ENCODE measurements around the gene LRRC49.

Gene LRRC49

DNA sequence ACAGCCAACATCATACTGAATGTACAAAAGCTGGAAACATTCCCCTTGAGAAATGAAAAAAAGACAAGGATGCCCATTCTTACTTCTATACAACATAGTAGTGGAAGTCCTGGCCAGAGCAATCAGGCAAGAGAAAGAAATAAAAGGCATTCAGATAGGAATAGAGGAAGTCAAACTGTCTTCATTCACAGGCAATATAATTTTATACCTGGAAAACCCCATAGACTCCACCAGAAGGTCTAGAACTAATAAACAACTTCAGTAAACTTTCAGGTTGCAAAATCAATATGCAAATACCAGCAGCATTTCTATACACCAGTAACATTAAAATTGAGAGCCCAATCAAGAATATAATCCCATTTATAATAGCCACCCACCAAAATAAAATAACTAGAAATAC, 195.5 kb downstream of the LRRC49 start:
- no peak for DNase-seq

DNA sequence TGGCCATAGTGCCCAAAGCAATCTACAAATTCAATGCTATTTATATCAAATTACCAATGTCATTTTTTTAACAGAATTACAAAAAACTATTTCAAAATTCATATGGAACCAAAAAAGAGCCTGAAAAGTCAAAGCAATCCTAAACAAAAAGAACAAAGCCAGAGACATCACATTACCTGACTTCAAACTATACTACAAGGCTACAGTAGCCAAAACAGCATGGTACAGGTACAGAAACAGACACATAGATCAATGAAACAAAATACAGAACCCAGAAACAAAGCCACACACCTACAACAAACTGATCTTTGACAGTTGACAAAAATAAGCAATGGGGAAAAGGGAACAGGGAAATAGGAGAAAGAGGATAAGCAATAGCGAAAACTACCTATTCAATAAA, 196.1 kb downstream of the LRRC49 start:
- no peak for DNase-seq

DNA sequence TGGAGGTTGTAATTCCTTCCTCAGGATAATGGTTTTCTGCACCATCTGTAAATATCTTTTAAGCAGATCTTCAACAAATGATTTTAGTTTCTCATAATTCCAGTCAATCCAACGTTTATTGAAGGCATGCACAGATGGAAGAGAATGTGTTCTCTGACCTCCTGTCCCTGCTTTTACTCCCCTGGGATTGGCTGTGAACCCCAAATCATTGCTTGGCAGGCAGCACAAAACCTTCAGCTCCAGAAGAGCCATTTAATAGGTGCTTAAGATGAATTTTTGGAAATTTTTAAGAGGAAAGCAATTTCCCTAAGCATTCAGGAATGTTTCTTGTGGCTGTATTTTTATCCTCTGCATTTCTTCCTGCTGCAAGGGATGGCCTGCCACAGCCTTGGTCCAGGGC, 197.2 kb downstream of the LRRC49 start:
- DNase-seq, result no peak

DNA sequence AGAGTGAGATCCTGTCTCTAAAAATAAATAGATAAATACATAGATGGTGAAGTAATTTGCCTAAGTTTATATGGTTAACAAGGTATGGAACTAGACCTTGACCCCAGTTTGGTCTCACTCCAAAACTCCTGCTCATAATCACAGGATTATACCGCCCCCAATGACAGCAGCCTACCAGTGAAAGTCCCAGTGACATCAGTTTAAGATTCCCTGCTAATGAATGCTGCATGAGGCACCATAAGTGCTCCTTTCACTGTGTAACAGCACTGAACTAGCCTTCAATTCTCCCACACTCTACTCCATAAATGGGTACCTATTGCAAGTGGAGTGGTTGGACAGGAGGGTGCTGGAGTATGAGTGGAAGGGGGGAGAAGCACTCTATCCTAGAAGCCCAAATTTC, 199.0 kb downstream of the LRRC49 start:
- DNase-seq, result no peak

DNA sequence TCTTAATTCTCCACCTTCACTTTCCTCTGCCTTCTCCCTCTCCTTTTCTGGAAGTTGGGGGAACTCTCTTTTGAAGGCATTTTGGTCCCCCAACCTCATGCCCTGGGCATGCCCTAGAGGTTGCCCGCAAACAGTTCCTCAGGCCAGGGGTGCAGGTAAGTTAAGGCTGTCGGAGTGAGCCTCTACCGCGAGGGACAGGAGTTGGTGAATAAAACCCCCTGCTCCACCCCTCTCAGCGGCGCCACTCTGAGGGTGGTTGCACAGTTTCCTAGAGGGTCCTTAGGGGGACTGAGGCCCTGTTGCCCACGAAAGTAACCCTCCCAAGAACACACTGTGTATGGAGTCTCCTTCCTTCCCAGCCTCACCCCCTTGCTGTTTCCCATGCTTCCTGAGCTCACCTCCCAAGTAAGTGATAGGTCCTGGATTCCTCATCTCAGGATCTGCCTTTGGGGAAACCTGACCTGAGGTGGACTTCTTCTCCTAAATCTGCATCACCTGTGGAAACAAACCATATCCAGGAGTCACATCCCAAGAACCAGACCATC, 199.5 kb downstream of the LRRC49 start:
- no peak for DNase-seq

DNA sequence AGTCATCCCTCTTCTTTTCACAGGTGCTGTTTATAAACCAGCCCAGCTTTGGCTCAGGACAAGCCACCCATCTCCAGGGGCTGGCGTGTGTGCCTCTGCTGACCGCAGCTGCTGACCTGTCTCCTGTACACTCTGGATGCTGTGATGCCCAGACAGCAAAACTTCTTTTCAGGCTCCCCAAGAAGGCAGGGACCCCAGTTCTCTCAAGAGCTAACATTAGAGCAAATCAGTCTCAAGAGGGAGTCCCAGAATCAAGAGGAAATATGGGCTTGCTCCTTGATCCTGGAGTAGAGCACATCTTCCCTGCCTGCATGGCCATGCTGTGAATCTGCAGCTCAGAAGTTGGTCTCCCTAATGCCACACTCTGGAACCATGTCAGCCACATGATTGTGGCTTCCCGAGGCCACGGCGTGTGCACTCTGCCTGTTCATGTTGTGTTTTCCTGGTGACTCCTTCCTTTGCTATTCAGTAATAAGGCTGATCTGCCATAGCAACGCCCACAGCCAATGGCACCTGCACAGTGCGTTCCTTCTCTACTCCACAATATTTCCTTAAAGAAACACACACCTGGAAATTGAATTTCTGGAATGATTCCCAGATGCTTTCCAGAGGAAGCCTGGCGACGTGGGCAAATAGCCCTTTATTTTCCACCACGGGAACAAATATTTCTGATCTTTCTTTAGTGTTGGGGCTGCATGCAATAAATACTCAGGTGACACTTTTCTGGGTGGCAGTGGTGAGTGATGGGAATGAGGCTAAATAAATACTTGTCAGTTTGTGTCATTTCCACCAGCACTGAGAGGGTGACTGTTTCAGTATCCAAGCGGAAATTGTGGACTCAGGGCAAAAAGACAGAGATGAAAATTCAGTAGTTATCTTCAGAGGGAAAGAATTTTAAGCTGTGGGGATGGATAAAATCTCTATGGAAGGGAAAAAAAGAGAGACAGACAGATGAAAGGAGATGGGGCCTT, 200.7 kb downstream of the LRRC49 start:
- DNase-seq, result no peak

DNA sequence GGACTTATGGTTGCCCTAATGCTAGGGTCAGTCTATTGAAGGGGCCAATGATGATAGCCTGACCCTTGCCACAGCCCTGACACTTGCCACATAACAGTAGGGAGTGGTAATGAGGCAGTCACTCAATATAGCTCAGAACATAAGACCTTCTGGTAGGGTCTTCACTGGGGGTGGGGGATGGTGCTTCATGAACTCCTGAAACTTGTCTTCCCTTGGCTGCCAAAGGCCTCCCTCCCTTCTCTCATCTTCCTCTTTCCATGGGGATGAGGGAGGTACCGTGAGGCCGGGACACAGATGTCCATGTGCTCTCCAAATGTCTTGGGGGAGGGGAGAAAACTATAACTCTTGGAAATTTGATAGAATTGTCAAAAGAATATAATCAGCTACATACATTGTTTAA, 201.5 kb downstream of the LRRC49 start:
- DNase-seq, result no peak

DNA sequence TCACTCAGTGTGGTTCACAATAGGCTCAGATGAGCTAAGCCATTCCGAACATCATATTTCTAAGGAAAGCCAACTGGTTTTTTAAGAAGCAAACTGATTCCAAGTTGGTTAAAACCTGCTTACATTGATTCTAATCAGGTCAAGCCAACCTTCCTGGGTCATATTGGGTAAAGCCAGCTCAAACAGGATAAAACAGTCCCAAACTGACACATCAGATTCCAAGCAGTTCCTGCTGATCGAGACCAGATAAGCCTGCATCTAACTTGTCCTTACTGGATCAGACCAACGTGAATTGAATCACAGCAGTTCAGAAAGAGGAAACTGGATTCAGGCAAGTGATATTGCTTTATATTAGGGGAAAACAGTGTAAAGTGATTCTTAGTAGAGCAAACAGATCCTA, 204.1 kb downstream of the LRRC49 start:
- no peak for DNase-seq

DNA sequence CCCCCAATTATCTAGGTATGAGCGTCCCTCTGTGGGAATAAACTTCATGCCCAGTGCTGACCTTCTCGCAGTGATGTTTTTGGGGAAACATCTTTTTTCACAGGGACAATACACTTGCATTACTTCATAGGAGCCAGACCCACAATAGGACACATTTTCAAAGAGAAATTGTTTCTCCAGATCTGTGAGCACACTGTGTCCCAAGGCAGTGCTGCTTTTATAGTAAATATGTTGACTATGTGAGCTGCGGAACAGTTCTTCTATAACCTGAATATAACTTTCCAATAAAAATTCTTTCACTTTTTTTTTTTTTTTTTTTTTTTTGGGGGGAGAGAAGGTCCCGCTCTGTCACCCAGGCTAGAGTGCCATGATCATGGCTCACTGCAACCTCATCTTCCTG, 205.3 kb downstream of the LRRC49 start:
- DNase-seq, result no peak

DNA sequence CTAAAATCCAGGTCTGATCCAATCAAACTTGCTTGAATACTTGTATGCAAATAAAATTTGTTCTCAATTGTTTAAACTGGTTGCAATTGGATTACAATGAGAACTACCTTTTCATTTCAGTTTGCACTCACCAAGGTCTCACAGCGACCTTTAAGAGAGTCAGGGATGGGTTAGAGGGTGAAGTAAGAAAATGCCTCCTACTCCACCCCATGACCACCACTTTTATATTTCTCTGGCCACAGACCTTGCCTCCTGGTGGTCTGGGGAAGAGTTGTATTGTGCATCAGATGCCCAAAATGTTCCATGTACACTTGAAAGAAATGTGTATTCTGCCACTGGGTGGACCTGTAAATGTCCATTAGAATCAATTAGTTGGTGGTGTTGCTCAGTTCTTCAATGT, 206.3 kb downstream of the LRRC49 start:
- DNase-seq, result no peak

Data from hypothalamus (tissue), 51 donors.